ENCODE measurements around the gene DENND2C.
A peak's percentile ranks its signal among the peaks of the same experiment; 100 is the strongest.

Gene DENND2C

GRCh38 chr1:114685851-114686250 is 16.0 kb upstream of the DENND2C start:
- DNase-seq (ENCODE audit: low read depth in 3 of 3) = no peak

- DNase-seq (ENCODE audit: low read depth in 3 of 3) = no peak
Observed at GRCh38 chr1:114677691-114678090, 7.8 kb upstream of the DENND2C start.

DNA sequence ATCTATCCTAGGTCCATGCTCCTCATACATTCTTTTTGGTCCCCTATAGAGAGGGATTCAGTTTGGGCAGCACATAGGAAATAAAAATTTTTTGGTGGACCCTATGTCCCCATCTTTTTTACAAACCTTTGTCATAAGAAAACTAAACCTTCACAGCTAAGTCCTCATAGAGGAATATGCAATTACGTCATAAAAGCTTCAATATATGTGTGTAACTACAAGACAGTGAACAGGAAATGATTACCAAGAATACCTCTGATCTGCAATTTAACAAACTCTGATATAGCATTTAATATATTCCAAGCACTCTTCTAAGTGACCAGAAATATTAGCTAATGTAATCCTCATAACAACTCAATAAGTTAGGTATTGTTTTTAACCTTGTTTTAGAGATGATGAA is 6.3 kb upstream of the DENND2C start:
- no peak for DNase-seq (ENCODE audit: low read depth in 3 of 3)

DNA sequence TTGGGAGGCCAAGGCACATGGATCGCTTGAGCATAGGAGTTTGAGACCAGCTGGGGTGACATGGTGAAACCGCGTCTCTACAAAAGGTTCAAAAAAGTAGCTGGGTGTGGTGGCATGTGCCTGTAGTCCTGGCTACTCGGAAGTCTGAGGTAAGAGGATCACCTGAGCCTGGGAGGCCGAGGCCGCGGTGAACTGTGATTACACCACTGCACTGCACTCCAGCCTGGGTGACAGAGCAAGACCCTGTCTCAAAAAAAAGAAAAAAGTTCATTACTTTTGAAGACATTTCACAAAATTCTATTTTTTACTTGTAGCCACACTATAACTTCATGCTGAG is 2.1 kb upstream of the DENND2C start:
- no peak for DNase-seq (ENCODE audit: low read depth in 3 of 3)

DNA sequence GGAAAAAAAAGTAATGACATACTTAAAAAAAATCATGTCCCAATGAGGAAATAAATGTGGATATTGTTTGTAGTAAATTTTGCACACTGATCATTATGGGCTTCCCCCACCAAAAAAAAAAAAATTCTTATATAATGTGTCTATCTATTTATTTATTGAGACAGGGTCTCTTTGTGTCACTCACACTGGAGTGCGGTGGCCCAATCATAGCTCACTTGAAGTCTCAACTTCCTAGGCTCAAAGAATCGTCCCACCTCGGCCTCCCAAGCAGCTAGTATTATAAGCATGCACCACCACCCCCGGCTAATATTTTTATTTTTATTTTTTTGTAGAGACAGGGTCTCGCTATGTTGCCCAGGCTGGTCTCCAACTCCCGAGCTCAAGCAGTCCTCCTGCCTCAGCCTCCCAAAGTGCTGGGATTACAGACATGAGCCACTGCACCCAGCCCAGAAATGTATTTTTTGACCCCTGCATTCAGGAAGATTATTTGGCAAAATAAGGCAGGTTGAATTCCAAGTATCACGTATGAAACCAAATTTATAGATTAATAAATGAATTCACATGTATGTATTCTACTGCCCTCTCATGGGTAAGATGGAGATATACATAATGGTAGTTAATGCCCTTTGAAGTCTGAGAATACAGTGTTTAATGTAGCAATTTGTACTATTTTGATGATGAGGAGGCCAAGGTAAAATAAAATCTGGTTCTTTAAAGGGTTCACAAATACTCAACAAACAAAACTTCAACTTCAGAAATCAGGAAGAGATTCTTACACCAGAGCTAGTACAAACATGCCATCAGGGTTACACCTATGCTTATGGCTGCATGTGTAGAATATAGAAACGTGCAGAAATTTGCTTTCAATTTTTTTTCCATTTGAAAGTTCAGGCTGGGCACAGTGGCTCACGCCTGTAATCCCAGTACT is 1.4 kb upstream of the DENND2C start:
- no peak for DNase-seq (ENCODE audit: low read depth in 3 of 3)

DNA sequence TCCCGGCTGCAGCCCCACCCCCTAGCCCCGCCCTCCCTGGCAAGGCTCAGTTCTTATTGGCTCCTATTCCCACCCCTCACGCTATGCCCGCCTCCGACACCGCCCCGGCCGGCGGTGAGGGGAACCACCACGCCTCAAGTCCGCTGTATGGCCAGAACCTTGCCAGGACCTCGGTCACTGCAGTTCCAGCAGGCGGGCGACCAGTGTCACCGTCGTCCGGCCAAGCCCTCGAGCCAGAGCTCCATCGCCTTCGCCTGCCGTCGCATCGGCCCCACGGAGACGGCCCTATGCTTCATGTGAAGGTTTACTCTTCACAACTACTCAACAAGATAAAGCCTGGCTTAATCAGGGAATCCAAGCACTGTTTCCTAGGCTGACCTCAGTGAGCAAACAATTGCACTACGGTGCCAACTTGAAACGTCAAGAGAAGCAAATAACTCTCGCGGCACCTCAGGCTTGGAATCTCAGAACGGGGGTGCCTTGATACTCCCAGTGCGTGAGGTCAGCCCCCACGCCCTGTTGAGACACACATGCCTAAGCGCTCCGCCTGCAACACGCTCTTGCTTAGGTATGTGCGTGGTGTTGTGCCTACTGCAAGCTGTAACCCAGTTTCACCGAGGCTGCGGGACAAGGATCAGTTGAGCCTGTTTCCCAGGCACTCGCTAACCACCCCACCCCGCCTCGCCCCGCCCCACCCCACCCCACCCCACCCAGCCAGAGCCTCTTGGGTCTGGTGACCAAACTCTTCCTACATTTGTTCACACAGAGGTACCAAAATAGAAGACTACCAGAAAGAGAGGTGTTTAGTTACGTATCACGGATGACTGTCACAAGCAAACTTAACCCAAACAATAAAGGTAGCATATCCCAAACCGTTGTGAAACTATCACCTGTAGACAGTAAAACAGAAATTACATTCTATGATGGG is 498 bp upstream of the DENND2C start:
- DNase-seq (ENCODE audit: low read depth in 3 of 3) = peak; percentile 76 to 80 (median 78)

GRCh38 chr1:114668784-114669561 is 876 bp downstream of the DENND2C start:
- no peak for DNase-seq (ENCODE audit: low read depth in 3 of 3)

- DNase-seq (ENCODE audit: low read depth in 3 of 3) = no peak
Observed at GRCh38 chr1:114668373-114668772, 1.5 kb downstream of the DENND2C start.

GRCh38 chr1:114666954-114667353 is 2.9 kb downstream of the DENND2C start:
- no peak for DNase-seq (ENCODE audit: low read depth in 3 of 3)

DNA sequence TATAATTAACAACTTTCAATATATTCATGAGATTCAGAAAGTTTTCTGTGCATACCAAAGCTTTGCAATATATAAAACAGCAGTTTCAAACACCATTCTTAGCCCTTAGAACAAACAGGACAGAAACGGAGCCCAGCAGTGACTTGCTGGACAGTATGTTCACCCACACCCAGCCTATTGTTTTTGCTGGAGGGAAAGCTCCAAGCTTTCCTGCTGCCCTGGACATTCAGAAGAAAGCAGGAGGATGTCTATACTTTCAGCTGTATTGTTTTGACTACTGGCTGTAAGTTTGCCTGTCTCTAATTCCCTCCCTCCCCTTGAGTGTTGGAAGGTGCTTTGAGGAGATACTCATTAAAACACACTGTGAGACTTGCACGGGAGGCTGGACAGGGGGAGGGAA is 9.6 kb downstream of the DENND2C start:
- DNase-seq (ENCODE audit: low read depth in 3 of 3) = no peak

DNA sequence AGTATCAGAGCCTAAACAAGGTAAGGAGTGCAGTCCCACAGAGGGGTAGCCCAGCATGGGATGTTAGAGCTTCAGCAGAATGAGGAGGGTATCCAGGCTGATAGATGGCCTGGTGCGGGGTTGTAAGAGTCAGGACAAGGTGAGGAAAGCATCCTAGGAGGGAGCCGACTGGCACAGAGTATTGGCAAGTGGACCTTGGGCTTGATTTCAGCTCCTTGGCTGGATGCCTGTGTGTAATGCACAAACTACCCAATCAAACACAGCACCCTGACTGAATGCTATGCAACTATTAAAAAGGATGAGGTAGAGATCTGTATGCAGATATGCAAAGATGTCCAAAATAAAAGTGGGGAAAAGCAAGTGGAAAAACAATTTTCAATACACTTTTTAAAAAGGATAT is 18.0 kb downstream of the DENND2C start:
- DNase-seq (ENCODE audit: low read depth in 3 of 3) = no peak

- no peak for DNase-seq (ENCODE audit: low read depth in 3 of 3)
Observed at GRCh38 chr1:114648503-114648902, 21.3 kb downstream of the DENND2C start.

- no peak for DNase-seq (ENCODE audit: low read depth in 3 of 3)
Observed at GRCh38 chr1:114641377-114641776, 28.5 kb downstream of the DENND2C start.

- no peak for DNase-seq (ENCODE audit: low read depth in 3 of 3)
Observed at GRCh38 chr1:114638910-114639309, 30.9 kb downstream of the DENND2C start.

- no peak for DNase-seq (ENCODE audit: low read depth in 3 of 3)
Observed at GRCh38 chr1:114632427-114632826, 37.4 kb downstream of the DENND2C start.

GRCh38 chr1:114627107-114627506 is 42.7 kb downstream of the DENND2C start:
- no peak for DNase-seq (ENCODE audit: low read depth in 3 of 3)

- no peak for DNase-seq (ENCODE audit: low read depth in 3 of 3)
Observed at GRCh38 chr1:114623364-114623763, 46.5 kb downstream of the DENND2C start.

DNA sequence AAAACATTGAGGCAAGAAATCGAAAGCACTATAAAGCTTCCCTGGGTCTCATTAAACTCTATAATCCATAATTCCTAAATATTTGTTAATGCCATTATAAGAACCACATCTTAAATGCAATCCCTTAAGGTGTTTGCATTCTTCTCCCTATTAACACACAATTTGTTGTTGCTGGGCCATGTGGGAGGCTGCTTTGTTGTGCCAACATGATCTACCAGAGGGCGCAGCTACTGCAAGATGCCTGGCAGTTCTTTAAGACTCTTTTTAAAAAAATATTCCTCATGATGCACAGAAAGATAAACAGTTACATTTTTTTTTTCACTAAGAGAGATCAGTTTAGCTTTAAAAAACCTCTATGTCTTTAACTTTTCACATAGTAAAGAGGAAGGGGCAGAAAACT is 49.4 kb downstream of the DENND2C start:
- DNase-seq (ENCODE audit: low read depth in 3 of 3) = no peak

GRCh38 chr1:114618606-114619005 is 51.2 kb downstream of the DENND2C start:
- DNase-seq (ENCODE audit: low read depth in 3 of 3) = no peak

- DNase-seq (ENCODE audit: low read depth in 3 of 3) = no peak
Observed at GRCh38 chr1:114610546-114611245, 59.2 kb downstream of the DENND2C start.

GRCh38 chr1:114609826-114610225 is 60.0 kb downstream of the DENND2C start:
- DNase-seq (ENCODE audit: low read depth in 3 of 3) = no peak
